Liver (tissue), 9 donors: Measurements from ENCODE around the gene TMEM114. TPM values are rescaled to one million over a fixed set of nuclear protein-coding genes. Genes with fewer than 3 reads are reported as not detected.
A peak's percentile ranks its signal among the peaks of the same experiment; 100 is the strongest.

ENCODE experiments used
- DNase-seq: peaks from one replicate; pipeline ENCODE4 v3.0.0-alpha.2; 2017; ENCODE audit warnings: low spot score
- H3K27ac ChIP-seq, 2 donors: one replicate each; pipeline ENCODE4 v1.7.0; 2013; ENCODE audit warnings: inconsistent platforms in 2 of 2, low read length in 2 of 2, control low read depth in 1 of 2, low read depth in 1 of 2, mild to moderate bottlenecking in 1 of 2
- H3K27me3 ChIP-seq, 4 donors: one replicate each; pipeline versions ENCODE4 v1.6.1 to v1.7.0; 2013; ENCODE audit warnings: low read length in 3 of 4, inconsistent platforms in 1 of 4, mild to moderate bottlenecking in 1 of 4, moderate library complexity in 1 of 4; ENCODE audit not compliant: control insufficient read depth in 4 of 4, insufficient read depth in 4 of 4
- H3K36me3 ChIP-seq, 4 donors: one replicate each; pipeline versions ENCODE4 v1.6.1 to v1.7.0; 2013; ENCODE audit warnings: low read length in 3 of 4, mild to moderate bottlenecking in 3 of 4, low read depth in 1 of 4, moderate library complexity in 1 of 4; ENCODE audit not compliant: control insufficient read depth in 4 of 4, insufficient read depth in 3 of 4
- H3K4me1 ChIP-seq, 4 donors: one replicate each; pipeline versions ENCODE4 v1.6.1 to v1.7.0; 2013; ENCODE audit warnings: low read length in 3 of 4, mild to moderate bottlenecking in 3 of 4, moderate library complexity in 1 of 4; ENCODE audit not compliant: control insufficient read depth in 4 of 4, insufficient read depth in 4 of 4
- H3K4me3 ChIP-seq, 3 donors: one replicate each; pipeline versions ENCODE4 v1.6.1 to v1.7.0; 2013; ENCODE audit warnings: low read length in 3 of 3, control low read depth in 1 of 3, low read depth in 1 of 3, mild to moderate bottlenecking in 1 of 3
- H3K9ac ChIP-seq, 2 donors: one replicate each; pipeline ENCODE4 v1.7.0; 2013; ENCODE audit warnings: low read length in 2 of 2, mild to moderate bottlenecking in 2 of 2, moderate library complexity in 2 of 2, control low read depth in 1 of 2, low read depth in 1 of 2
- H3K9me3 ChIP-seq, 4 donors: one replicate each; pipeline versions ENCODE4 v1.6.1 to v1.7.0; 2013; ENCODE audit warnings: low read length in 3 of 4; ENCODE audit not compliant: control insufficient read depth in 4 of 4
- FOXA1 ChIP-seq: IDR thresholded peaks from 2 replicates; pipeline ENCODE4 v1.6.1; 2016; ENCODE audit warnings: antibody characterized with exemption
- FOXA2 ChIP-seq: IDR thresholded peaks from 2 replicates; pipeline ENCODE4 v1.6.1; 2016; ENCODE audit warnings: antibody characterized with exemption
- GABPA ChIP-seq, 2 donors: IDR thresholded peaks in 1 of 2; conservative IDR thresholded peaks in 1 of 2; 2 replicates each; pipeline ENCODE4 v1.6.1; 2016; ENCODE audit warnings: antibody characterized with exemption in 2 of 2, mild to moderate bottlenecking in 1 of 2, moderate library complexity in 1 of 2
- HNF4A ChIP-seq, 2 donors: conservative IDR thresholded peaks; 2 replicates each; pipeline ENCODE4 v1.6.1; 2016; ENCODE audit warnings: antibody characterized with exemption in 2 of 2, mild to moderate bottlenecking in 2 of 2
- HNF4G ChIP-seq: IDR thresholded peaks from 2 replicates; pipeline ENCODE4 v1.6.1; 2016; ENCODE audit warnings: antibody characterized with exemption
- JUND ChIP-seq, 2 donors: IDR thresholded peaks; 2 replicates each; pipeline ENCODE4 v1.6.1; 2016; ENCODE audit warnings: antibody characterized with exemption in 2 of 2
- MAX ChIP-seq: IDR thresholded peaks from 2 replicates; pipeline ENCODE4 v1.6.1; 2016; ENCODE audit warnings: antibody characterized with exemption
- NR2F2 ChIP-seq: IDR thresholded peaks from 2 replicates; pipeline ENCODE4 v1.6.1; 2016; ENCODE audit warnings: antibody characterized with exemption
- RAD21 ChIP-seq, 2 donors: IDR thresholded peaks; 2 replicates each; pipeline ENCODE4 v1.6.1; 2016; ENCODE audit warnings: antibody characterized with exemption in 2 of 2, mild to moderate bottlenecking in 2 of 2
- REST ChIP-seq: IDR thresholded peaks from 2 replicates; pipeline ENCODE4 v1.6.1; 2016; ENCODE audit warnings: antibody characterized with exemption, mild to moderate bottlenecking
- RXRA ChIP-seq, 2 donors: IDR thresholded peaks; 2 replicates each; pipeline ENCODE4 v1.6.1; 2017 to 2018; ENCODE audit warnings: antibody characterized with exemption in 2 of 2, mild to moderate bottlenecking in 1 of 2
- SP1 ChIP-seq: IDR thresholded peaks from 2 replicates; pipeline ENCODE4 v1.6.1; 2018; ENCODE audit warnings: antibody characterized with exemption, mild to moderate bottlenecking
- TAF1 ChIP-seq: conservative IDR thresholded peaks from 2 replicates; pipeline ENCODE4 v1.6.1; 2016; ENCODE audit warnings: antibody characterized with exemption, mild to moderate bottlenecking
- YY1 ChIP-seq: IDR thresholded peaks from 2 replicates; pipeline ENCODE4 v1.6.1; 2016; ENCODE audit warnings: antibody characterized with exemption, mild to moderate bottlenecking
- WGBS: extraction: QIAGEN DNeasy Blood & Tissue Kit; methylation state at CpG from one replicate; pipeline ENCODE4 v1.1.7; 2013; 5-methylcytosine and 5-hydroxymethylcytosine counted together
- polyA plus RNA-seq, 2 donors: library from polyadenylated mRNA; stranded (reverse) in 1 of 2; unstranded in 1 of 2; fragments of 200-250 nt in 1 of 2; fragments of >200 nt in 1 of 2; fragmentation: Nextera tagmentation in 1 of 2; extraction: Ambion mirVana in 1 of 2; gene quantifications; one replicate each; pipeline versions ENCODE4 v1.2.1 to v1.2.3, GENCODE V29; 2013 to 2015
- total RNA-seq, 2 donors: library from RNA; depleted of rRNA; stranded (reverse); fragments of >200 nt; gene quantifications; one replicate each; pipeline ENCODE4 v1.2.3, GENCODE V29; 2014
- TF ChIP-seq, protein P1 (sequence below): IDR thresholded peaks from 2 replicates; pipeline ENCODE4 v1.6.1; 2016; ENCODE audit warnings: antibody characterized with exemption
- TF ChIP-seq, protein P2 (sequence below): IDR thresholded peaks from 2 replicates; pipeline ENCODE4 v1.6.1; 2016; ENCODE audit warnings: antibody characterized with exemption
- TF ChIP-seq, protein P3 (sequence below): fragments of 150-350 bp; IDR thresholded peaks from 2 replicates; pipeline ENCODE4 v1.5.1; 2017; ENCODE audit warnings: improper control_type of control experiment, low read depth, low read length; ENCODE audit not compliant: missing input control
- donor health status: healthy.
- donor health status: healthy.
- donor health status: healthy.
- donor health status: healthy.
- donor health status: healthy.

TMEM114 gene
- total and polyA plus RNA-seq, 4 donors, result not detected

DNA sequence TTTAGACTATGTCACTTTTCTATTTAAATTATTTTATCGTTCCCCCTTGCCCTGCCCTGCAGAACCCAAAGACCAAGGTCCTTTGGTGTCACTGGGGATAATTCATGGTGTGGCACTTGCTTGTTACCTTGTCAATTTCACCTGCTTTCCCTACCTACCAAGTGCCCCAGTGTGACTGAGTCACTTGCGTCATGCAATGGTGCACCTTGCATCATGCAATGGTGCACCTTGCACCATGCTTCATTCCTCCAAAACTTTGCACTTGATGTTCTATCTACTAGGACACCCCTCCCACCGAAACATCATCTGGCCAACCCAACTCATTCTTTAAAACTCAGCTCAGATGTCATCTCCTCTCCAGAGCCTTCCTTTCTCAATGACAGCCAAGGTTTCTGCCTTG is 47.1 kb downstream of the TMEM114 start:
- TF ChIP-seq, protein P1, sequence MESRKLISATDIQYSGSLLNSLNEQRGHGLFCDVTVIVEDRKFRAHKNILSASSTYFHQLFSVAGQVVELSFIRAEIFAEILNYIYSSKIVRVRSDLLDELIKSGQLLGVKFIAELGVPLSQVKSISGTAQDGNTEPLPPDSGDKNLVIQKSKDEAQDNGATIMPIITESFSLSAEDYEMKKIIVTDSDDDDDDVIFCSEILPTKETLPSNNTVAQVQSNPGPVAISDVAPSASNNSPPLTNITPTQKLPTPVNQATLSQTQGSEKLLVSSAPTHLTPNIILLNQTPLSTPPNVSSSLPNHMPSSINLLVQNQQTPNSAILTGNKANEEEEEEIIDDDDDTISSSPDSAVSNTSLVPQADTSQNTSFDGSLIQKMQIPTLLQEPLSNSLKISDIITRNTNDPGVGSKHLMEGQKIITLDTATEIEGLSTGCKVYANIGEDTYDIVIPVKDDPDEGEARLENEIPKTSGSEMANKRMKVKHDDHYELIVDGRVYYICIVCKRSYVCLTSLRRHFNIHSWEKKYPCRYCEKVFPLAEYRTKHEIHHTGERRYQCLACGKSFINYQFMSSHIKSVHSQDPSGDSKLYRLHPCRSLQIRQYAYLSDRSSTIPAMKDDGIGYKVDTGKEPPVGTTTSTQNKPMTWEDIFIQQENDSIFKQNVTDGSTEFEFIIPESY, result no peak
- peak; percentile 37 for TF ChIP-seq HNF4G
- peak; percentile 30 for TF ChIP-seq SP1
- peak; percentile 14 to 84 for TF ChIP-seq HNF4A (conservative IDR thresholded peaks at IDR 0.05)
- TF ChIP-seq, protein P2, sequence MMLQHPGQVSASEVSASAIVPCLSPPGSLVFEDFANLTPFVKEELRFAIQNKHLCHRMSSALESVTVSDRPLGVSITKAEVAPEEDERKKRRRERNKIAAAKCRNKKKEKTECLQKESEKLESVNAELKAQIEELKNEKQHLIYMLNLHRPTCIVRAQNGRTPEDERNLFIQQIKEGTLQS, result peak; percentile 76
- TF ChIP-seq, protein P3, sequence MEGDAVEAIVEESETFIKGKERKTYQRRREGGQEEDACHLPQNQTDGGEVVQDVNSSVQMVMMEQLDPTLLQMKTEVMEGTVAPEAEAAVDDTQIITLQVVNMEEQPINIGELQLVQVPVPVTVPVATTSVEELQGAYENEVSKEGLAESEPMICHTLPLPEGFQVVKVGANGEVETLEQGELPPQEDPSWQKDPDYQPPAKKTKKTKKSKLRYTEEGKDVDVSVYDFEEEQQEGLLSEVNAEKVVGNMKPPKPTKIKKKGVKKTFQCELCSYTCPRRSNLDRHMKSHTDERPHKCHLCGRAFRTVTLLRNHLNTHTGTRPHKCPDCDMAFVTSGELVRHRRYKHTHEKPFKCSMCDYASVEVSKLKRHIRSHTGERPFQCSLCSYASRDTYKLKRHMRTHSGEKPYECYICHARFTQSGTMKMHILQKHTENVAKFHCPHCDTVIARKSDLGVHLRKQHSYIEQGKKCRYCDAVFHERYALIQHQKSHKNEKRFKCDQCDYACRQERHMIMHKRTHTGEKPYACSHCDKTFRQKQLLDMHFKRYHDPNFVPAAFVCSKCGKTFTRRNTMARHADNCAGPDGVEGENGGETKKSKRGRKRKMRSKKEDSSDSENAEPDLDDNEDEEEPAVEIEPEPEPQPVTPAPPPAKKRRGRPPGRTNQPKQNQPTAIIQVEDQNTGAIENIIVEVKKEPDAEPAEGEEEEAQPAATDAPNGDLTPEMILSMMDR, result no peak
- no peak for TF ChIP-seq GABPA (IDR thresholded peaks at IDR 0.05 in 1 of 2, conservative IDR thresholded peaks at IDR 0.05 in 1 of 2)
- TF ChIP-seq RXRA (IDR thresholded peaks at IDR 0.05), result peak in 1 of 2 donors; percentile 34
- no peak for TF ChIP-seq MAX
- Histone ChIP-seq H3K27ac (no peak overlapping the region), H3K4me3 (no peak overlapping the region), H3K9ac (no peak overlapping the region), H3K27me3 (no peaks in the 10 kb centered on the region), H3K36me3 (no peaks in the 10 kb centered on the region), H3K9me3 (no peaks in the 10 kb centered on the region), H3K4me1 (peaks cover 0 to 5% (median 3%) of the 10 kb centered on the region in 4 donors)
- DNase-seq, result no peak
- WGBS, result 65% methylated on average over 3 of the region's 3 CpGs

- Histone ChIP-seq H3K9me3 (no peaks in the 10 kb centered on the region), H3K9ac (no peak overlapping the region), H3K36me3 (no peaks in the 10 kb centered on the region), H3K4me1 (peaks cover 0 to 7% (median 5%) of the 10 kb centered on the region in 4 donors), H3K27me3 (no peaks in the 10 kb centered on the region), H3K4me3 (no peak overlapping the region), H3K27ac (no peak overlapping the region)
- TF ChIP-seq FOXA1 (no peak), GABPA (IDR thresholded peaks at IDR 0.05 in 1 of 2, conservative IDR thresholded peaks at IDR 0.05 in 1 of 2) (no peak), FOXA2 (no peak), TAF1 (no peak), JUND (IDR thresholded peaks at IDR 0.05) (no peak), MAX (no peak), NR2F2 (no peak), REST (no peak), RAD21 (IDR thresholded peaks at IDR 0.05) (no peak), SP1 (no peak), YY1 (no peak)
- TF ChIP-seq, protein P1, result no peak
- TF ChIP-seq, protein P3, result no peak
- TF ChIP-seq, protein P2, result no peak
- DNase-seq, result no peak
- 25% methylated on average over 2 of the region's 2 CpGs for WGBS
These were observed 47.9 kb downstream of the TMEM114 start for GRCh38 chr16:8542393-8542792.
